DMS114 treated with DMSO at 0.1 percent for 48 hours (cell line): ENCODE measurements around the gene KRT6C.

Experiments used
- DNase-seq: peaks from one replicate; lab custom pipeline; 2025; ENCODE audit not compliant: unreplicated experiment; lab: John Stamatoyannopoulos, UW

KRT6C gene

GRCh38 chr12:52436000-52436827, 37.4 kb downstream of the KRT6C start:
- DNase-seq = no peak

DNA sequence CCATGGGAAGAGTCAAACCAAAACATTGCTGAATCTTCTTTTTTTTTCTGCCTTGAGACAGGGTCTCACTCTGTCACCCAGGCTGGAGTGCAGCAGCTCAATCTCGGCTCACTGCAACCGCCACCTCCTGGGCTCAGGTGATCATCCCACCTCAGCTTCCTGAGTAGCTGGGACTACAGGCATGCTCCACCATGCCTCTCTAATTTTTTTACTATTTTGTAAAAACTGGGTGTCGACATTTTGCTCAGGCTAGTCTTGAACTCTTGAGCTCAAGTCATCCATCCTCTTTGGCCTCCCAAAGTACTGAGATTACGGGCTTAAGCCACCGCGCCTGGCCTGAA, 38.0 kb downstream of the KRT6C start:
- no peak for DNase-seq

DNA sequence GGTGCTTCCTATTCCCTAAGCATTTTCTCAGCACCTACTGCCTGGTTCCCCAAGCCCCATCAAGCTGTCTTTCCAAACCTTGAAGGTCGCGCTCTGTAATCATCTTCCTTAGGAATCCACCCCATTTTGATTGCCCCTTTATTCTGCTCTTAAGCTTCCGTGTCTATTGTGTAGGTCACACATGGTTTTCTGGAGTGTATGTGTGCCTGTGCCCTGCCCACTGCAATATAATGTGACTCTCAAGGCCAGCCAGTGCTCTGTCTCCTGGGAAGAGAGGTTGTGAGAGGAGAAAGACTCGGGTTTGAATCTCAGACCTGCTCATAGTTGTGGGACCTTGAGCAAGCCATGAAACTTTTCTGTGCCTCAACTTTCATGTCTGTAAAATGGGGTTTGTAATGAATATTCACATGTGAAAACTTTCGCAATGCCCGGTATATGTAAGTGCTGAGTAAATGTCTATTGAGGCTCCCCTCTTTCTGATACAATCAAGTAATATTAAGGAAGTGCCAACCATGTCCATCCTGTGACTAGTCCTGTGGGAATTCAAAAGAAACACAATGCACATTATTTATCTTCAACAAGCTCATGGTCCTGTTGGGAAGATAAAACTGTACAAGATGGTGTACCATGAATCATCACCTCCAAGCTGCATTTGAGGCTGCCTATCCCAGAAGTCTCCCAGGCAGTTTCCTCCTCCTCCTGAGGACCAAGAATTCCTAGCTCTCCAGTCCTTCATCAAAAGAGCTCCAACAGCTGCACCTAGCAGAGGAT, 38.7 kb downstream of the KRT6C start:
- DNase-seq = no peak

DNA sequence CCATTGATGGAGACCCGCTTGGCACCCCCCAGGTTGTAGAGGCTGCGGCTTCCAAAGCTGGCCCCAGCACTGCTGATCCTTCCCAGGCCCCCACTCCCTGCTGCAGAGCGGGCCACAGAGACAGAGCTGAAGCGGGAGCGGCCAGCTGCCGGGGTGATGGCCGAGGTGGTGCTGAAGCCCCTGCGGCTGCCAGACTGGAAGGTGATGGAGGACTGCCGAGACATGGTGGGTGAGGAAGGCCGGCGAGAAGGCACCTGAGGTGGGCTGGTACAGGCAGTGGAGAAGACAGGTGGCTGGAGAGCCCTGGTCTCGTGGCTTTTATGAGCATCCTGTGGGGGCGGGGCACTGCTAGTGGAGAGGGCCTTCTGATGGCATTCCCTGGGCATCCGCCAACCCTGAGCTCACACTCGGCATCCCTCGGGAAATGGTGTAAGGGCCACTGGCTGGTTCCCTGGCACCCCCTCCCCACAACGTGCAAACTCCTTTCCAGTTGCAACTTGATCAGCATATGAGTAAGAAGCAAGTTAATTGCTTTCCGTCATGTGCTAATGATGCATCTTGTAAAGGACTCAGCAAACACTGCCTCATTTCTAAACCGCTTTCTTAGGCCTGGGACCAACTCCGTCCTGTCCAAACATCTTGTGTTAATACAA, 39.4 kb downstream of the KRT6C start, which contains the start of gene KRT75:
TSS of gene KRT75 (minus strand) at position 291 of the 653 bp plus-strand sequence. CDS start at position 224, 67 bp downstream.
- DNase-seq = no peak

GRCh38 chr12:52433501-52434080, 40.0 kb downstream of the KRT6C start:
- no peak for DNase-seq

GRCh38 chr12:52432559-52433207, 40.9 kb downstream of the KRT6C start:
- no peak for DNase-seq

DNA sequence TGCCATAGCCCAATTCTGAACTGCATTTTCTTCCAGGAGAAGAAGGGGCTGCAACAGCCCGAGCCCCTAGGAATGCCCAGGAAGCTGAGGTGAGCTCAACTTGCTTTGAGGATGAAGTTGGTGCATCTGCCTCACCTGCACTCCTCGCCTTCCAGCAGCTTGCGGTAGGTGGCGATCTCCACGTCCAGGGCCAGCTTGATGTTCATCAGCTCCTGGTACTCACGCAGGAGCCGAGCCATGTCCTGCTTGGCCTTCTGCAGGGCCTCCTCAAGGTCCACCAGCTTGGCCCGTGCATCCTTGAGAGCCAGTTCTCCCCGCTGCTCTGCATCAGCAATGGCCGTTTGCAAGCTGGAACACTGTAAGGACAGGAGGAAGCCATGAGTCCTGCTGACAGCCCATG, 45.5 kb downstream of the KRT6C start:
- no peak for DNase-seq

DNA sequence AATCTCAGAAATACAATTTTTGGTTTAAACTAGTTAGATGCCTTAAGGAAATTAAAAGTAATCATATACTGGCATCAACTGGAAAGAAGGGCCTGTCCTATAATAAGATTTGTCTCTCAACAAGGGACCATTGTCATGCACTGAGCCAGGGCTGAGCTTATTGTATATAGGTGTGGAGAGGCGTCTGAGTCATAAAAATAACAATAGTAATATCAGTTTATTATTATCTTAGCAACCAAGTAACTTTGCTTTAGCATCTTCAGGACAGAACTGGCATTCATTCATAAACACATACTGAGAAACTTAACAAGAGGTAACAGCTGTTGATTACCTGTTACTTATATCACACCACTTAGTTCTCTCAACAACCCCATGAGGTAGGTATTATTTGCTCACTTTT, 46.5 kb downstream of the KRT6C start:
- DNase-seq = no peak

GRCh38 chr12:52426034-52426433, 47.6 kb downstream of the KRT6C start:
- DNase-seq = no peak

GRCh38 chr12:52425466-52425865, 48.1 kb downstream of the KRT6C start:
- no peak for DNase-seq

DNA sequence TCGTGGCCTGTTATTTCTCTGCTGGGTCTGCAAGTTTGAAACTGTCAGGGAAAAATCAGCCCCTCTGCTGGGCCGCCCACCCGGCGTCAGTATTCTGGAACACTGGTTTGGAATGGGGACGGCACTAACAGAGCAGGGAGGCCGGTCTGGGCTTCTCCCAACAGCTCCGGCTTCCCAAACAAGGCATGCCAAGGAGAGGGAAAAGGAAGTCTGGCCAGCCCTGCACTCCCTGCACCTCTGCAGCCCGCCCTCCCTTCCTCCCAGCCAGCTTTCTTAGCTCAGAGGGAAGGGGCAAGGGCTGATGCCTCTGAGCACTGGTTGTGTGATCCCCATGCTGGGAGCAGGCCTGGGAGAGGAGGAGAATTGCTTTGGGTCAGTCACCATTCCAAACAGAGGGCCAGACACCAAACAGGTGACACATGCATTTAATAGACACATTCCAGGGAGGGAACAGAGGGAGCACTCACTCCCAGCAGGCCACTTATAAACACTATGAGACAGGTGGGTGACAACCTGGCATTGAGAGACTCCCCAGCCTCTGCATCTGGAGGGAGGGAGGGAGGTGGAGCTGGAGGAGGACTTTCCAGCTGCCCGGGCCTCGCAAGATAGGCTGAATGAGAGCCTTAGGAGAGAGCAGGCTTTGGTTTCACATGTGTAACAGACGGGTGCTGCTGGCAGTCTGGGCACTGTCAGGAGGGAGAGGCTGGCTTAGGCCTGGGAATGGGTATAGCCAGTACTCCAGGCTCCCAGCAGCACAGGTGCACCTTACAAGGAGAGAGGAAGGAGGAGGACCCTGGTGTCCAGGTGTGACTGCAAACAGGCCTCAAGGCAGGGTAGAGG, 49.7 kb downstream of the KRT6C start:
- DNase-seq = no peak

DNA sequence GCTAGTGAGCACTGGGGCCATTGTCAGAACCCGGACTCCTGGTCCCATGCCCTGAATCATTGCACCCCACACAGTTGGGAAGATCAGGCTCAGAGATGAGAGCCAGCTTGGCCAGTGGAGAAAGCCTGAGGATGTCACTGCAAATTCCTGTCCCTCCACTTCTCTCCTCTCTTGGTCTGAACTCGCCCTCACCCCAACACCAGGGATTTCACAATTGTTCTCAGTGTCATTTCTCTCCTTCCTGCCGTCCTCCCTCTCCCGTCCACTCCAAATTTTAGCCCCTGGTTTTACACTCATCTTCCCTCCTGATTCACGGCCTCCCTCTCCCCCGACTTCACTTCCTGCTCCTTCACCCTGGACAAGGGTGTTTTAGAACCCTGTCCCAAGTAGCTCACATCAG, 50.6 kb downstream of the KRT6C start:
- DNase-seq = no peak

GRCh38 chr12:52419656-52420055, 53.9 kb downstream of the KRT6C start:
- DNase-seq = no peak

GRCh38 chr12:52418576-52419110, 55.0 kb downstream of the KRT6C start:
- no peak for DNase-seq
